ENCODE data around the gene CACTIN. TPM values are rescaled to one million over a fixed set of nuclear protein-coding genes. Genes with fewer than 3 reads are reported as not detected.

Gene CACTIN
- total RNA-seq, 1 donor from 2014 or later: 10.7 TPM

DNA sequence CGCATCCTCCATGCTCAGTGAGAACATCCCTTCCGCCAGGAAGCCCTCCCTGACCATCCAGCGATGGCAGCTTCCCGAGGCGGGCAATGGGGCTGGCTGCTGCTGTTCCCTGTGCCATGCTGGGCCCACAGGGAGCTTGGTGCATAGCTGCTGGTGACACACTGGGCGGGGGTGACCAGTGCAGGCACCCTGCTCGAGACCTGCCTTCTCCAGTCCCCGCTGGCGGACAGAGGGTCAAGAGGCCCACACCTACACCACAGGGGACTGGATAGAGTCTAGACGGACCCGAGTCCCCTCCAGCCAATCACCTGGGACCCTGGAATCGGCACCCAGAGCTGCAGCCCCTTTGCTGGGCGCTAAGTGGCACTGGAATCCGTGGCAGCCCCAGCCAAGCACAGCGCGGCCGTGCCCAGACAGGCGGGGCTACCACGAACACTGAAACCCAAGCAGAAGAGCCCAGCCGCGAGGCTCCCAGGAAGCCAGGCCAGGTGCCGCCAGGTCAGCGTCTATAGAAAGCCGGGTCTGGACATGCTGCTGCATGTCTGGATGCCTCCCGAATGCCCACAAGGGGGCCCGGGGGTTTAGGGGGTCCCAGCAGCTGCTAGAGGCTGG, 11.0 kb downstream of the CACTIN start:
- intact Hi-C loops (cut with DNase I): no loop called here
- no peak for DNase-seq (ENCODE audit: low spot score)

DNA sequence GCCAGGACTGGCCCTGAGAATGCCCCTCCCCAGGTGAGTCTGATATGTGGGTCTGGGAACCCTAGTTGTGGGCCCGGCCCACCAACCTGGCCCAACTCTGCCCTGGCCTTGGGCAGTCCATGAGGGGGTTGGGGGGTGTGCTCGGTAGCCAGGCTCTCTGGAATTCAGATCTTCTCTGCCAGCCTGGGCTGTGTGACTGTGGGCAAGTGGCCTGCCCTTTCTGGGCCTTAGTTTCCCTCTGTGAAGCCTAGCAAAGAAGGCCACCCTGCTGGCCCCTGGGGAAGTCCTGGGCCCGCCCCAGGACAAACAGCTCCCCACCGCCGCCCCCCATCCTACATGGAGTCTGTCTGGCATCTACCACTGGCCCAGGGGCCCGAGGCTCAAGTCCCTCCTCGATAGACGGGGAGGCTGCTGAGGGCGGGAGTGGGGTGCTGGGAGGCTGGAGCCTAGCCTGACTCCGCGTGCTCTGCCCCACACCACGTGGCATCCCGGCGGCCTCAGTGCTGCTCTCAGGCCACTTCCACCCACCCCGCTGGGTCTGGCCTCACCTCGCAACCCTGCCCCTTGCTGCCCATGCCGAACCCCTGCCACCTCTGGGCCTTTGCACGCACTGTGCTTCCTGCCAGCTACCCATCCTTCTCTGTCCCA, 11.6 kb downstream of the CACTIN start:
- intact Hi-C loops (cut with DNase I): no loop called here
- DNase-seq (ENCODE audit: low spot score): no peak

- intact Hi-C loops (cut with DNase I): no loop called here
- DNase-seq (ENCODE audit: low spot score): no peak
Observed at GRCh38 chr19:3613818-3614661, 12.6 kb downstream of the CACTIN start.

- no peak for DNase-seq (ENCODE audit: low spot score)
- intact Hi-C loops (cut with DNase I): no loop called here
Observed at GRCh38 chr19:3612901-3613741, 13.5 kb downstream of the CACTIN start.

GRCh38 chr19:3612330-3612729, 14.3 kb downstream of the CACTIN start:
- intact Hi-C loops (cut with DNase I): no loop called here
- DNase-seq (ENCODE audit: low spot score): no peak

- intact Hi-C loops (cut with DNase I): no loop called here
- DNase-seq (ENCODE audit: low spot score): no peak
Observed at GRCh38 chr19:3611841-3612240, 14.7 kb downstream of the CACTIN start.

DNA sequence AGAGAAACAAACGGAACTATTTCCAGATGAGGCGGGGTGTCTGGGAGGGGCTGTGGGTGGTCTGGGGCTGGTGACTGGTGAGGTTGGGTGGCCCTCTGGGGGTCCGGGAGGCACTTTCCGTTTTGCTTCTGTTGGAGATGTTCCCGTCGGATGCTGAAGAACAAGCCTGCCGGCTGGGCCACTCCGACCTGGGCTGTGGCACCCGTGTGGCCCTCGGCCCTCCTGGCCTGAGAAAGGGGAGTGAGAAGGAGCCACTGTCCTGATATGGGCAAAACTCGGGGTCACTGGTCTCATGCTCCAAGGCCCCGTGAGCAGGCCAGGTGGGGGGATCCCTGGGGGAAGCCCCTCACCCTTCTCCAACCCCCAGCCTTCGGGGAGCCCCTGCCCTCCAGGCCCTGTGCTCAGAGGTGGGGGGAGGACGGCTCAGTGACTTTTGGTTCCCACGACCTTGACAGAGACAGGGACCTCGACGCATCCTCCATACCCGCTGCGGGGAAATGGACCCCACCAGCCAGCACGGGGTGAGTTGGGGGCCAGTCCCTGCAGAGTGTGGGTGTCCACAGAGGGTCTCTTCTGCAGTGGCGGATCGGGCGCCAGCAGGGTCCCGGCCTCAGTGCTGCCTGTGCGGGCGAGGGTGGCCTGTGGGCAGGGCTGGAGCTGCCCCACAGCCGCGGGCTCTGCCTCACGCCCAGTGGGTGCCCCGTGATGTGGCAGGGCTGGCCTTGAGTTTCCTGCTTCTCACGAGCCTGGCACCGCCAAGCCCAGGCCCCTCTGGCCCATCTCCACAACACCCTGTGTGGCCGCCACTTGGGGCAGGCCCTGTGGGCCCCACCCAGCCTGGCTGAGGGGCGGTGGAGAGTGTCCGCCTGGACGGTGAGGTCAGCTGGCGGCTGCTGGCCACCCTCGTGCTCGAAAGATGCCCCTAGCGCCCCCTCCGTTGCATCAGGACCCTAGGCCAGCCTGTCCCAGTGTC, 15.6 kb downstream of the CACTIN start:
- DNase-seq (ENCODE audit: low spot score): no peak
- intact Hi-C loops (cut with DNase I): no loop called here

DNA sequence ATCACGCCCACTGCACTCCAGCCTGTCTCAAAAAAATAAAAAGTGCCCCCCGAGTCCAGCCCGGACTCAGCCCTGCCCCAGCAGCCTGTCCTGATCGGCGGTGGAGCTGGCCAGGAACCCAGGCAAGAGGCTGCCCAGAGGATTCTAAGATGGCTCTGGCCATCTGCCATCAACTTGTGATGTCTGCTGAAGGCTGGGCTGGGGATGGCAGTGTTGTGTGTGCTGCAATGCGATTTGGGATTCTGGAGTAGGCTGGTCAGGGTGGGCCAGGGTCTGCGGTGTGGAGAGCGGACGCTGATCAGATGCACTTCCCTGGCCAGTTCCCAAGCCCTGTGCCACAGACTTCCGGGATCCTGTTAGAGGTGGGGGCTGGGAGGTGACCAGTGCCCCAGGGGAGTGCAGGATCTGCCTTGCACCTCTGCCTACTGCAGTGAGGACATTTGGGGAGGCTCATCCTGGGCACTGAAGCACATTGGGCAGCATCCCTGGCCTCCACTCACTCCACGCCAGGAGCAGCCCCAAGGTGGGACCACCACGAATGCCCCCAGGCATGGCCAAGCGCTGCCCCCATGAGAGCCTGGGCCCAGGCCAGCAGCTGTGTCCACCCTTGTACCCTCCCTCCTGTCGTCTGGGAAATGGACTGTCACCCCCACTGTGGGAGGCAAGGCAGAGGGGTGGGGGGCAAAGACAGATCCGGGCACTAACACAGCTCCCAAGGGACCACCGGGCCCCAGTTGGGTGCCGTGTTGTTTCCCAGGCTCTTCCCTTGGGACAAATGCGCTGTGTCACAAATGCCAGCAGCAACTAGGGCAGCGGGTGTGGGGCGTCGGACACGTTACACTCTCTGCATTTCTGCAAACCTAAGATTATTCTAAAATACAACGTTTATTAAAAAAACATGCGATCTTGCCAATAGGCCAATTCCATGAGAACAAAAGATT, 16.5 kb downstream of the CACTIN start:
- DNase-seq (ENCODE audit: low spot score): no peak
- intact Hi-C loops (cut with DNase I): no loop called here

- intact Hi-C loops (cut with DNase I): no loop called here
- DNase-seq (ENCODE audit: low spot score): no peak
Observed at GRCh38 chr19:3608750-3609322, 17.8 kb downstream of the CACTIN start.

DNA sequence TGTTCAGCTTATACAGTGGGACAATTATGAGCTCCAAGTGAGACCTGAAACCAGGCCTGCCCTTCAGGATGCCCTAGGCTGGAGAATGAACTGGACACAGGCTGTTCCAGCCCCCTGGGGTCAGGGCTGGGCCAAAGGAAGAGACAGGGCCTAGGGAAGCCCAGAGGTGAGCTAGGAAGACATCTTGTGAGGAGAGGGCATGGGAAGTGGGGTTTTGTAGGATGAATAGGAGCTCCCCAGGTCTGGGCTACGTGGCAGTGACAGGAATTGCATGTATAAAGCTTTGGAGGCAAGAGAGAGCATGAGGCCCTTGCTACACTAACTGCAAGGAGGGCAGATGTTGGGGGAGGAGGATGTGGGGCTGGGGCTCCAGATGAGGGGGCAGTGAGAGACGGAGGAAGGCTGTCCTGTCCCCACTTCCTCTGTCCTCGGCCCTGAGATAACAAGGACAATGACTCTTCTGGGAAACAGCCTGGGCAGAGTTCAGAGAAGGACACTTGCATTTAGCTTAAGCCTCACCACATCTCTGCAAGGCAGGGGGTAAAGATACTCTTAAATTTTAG, 18.4 kb downstream of the CACTIN start:
- no peak for DNase-seq (ENCODE audit: low spot score)
- intact Hi-C loops (cut with DNase I): no loop called here

- intact Hi-C loops (cut with DNase I): no loop called here
- no peak for DNase-seq (ENCODE audit: low spot score)
Observed at GRCh38 chr19:3607303-3608078, 19.1 kb downstream of the CACTIN start.

DNA sequence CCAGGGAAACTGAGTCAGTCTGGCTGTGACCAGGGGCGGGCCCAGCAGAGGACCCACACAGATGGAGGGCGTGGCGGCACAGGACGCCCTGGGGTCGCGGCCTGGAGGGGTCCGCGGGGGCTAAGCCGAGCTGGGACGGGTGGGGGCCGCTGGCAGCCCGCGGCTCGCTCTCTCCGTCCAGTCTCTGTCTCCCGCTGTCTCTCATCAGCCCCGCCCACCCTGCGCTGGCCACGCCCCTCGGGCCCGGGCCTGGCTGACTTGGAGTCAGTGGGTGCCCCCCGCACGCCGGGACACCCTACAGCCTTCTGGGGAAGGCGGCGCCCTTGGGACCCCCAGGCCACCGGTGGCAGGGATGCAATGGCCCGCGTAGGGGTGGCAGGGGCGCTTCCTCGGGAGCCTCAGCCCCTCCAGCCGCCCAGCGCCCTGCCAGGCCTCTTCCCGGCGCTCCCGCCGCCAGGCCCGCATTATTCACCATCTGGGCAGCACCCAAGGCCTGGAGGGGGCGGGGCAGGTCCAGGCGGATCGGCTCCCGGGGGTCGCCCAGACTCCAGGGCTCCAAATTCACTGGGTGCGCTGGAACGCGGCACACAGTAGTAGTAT, 19.8 kb downstream of the CACTIN start, which contains the start of gene TBXA2R:
Gene TBXA2R, minus strand, starts transcription at position 186 of the 600 bp plus-strand sequence. CDS start 6,241 bp downstream, outside the sequence.
- intact Hi-C loops (cut with DNase I): no loop called here

DNA sequence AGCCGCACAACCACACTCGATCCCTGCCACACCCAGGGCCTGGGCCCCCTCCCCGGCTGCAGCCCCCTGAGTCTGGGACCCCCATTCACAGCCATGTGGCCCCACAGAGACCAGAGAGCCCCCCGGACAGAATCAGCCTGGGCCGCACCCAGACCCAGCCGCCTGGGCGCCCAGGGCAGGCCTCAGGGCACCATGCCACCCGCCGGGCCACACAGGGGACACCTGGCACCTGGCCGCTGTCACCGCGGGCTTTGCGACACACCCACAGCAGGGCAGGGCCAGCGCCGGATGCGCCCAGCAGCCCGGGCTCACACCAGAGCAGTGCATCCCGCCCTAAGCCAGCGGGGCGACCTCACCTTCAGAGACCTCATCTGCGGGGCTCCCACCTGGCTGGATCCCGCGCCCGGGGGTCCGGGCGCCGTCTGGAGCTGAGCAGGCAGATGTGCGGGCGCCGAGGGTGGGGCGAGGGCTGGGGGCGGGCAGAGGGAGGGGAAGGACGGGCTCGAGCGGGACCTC, 20.4 kb downstream of the CACTIN start:
- intact Hi-C loops (cut with DNase I): no loop called here
- DNase-seq (ENCODE audit: low spot score): no peak

More for the DNA sequence above, 19.8 kb downstream of the CACTIN start, which contains the start of gene TBXA2R:
- peak; percentile 88 for DNase-seq (ENCODE audit: low spot score)

- intact Hi-C loops (cut with DNase I): no loop called here
- no peak for DNase-seq (ENCODE audit: low spot score)
Observed at GRCh38 chr19:3605770-3606169, 20.8 kb downstream of the CACTIN start.

DNA sequence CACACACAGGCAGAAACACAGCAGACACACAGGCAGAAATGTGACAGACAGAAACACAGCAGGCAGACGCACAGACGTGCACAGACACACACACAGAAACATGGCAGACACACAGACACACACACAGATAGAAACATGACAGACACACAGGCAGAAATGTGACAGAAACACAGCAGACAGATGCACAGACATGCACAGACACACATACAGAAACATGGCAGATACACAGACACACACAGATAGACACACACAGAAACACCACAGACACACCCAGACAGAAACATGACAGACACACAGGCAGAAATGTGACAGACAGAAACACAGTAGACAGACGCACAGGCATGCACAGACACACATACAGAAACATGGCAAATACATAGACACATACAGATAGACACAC, 21.2 kb downstream of the CACTIN start:
- intact Hi-C loops (cut with DNase I): no loop called here
- no peak for DNase-seq (ENCODE audit: low spot score)

- DNase-seq (ENCODE audit: low spot score): no peak
- intact Hi-C loops (cut with DNase I): no loop called here
Observed at GRCh38 chr19:3604987-3605343, 21.6 kb downstream of the CACTIN start.

All from cardiac septum (tissue), 1 donor.